ENCODE data around the gene BLOC1S3.

BLOC1S3 gene

GRCh38 chr19:45178262-45179071, at the start of gene BLOC1S3:
Gene BLOC1S3, plus strand, starts transcription at chr19:45178784. Its CDS starts 513 bp downstream, at chr19:45179297.
- DNase-seq (ENCODE audit: low read depth) = peak; percentile 100

- DNase-seq (ENCODE audit: low read depth) = no peak
Measured at GRCh38 chr19:45128806-45129205, 49.8 kb upstream of the BLOC1S3 start.

- no peak for DNase-seq (ENCODE audit: low read depth)
Measured at GRCh38 chr19:45130236-45130635, 48.3 kb upstream of the BLOC1S3 start.

GRCh38 chr19:45130888-45131615, 47.5 kb upstream of the BLOC1S3 start:
- no peak for DNase-seq (ENCODE audit: low read depth)

- DNase-seq (ENCODE audit: low read depth) = no peak
Measured at GRCh38 chr19:45133661-45134060, 44.9 kb upstream of the BLOC1S3 start.

GRCh38 chr19:45135176-45135885, 43.3 kb upstream of the BLOC1S3 start:
- no peak for DNase-seq (ENCODE audit: low read depth)

GRCh38 chr19:45136507-45137178, 41.9 kb upstream of the BLOC1S3 start:
- DNase-seq (ENCODE audit: low read depth) = no peak

GRCh38 chr19:45137179-45137761, 41.3 kb upstream of the BLOC1S3 start:
- no peak for DNase-seq (ENCODE audit: low read depth)

- no peak for DNase-seq (ENCODE audit: low read depth)
Measured at GRCh38 chr19:45138303-45138751, 40.3 kb upstream of the BLOC1S3 start.

- no peak for DNase-seq (ENCODE audit: low read depth)
Measured at GRCh38 chr19:45139286-45140143, 39.1 kb upstream of the BLOC1S3 start.

GRCh38 chr19:45140144-45140503, 38.5 kb upstream of the BLOC1S3 start:
- DNase-seq (ENCODE audit: low read depth) = no peak

- no peak for DNase-seq (ENCODE audit: low read depth)
Measured at GRCh38 chr19:45140533-45140932, 38.1 kb upstream of the BLOC1S3 start.

GRCh38 chr19:45141203-45141900, 37.2 kb upstream of the BLOC1S3 start:
- no peak for DNase-seq (ENCODE audit: low read depth)

- no peak for DNase-seq (ENCODE audit: low read depth)
Measured at GRCh38 chr19:45142016-45142725, 36.4 kb upstream of the BLOC1S3 start.

- DNase-seq (ENCODE audit: low read depth) = no peak
Measured at GRCh38 chr19:45142726-45143110, 35.9 kb upstream of the BLOC1S3 start.

GRCh38 chr19:45144431-45145269, 33.9 kb upstream of the BLOC1S3 start:
- DNase-seq (ENCODE audit: low read depth) = no peak

GRCh38 chr19:45145270-45146189, 33.1 kb upstream of the BLOC1S3 start:
- DNase-seq (ENCODE audit: low read depth) = no peak
